ENCODE measurements around the gene SEPTIN5. TPM values are rescaled to one million over a fixed set of nuclear protein-coding genes. Genes with fewer than 3 reads are reported as not detected.

SEPTIN5 gene
- total RNA-seq, 3 donors from 2014 or later (not counting 1 experiment from before 2014, with no cell fraction given): 0.52 to 4.5 (median 1.9) TPM

DNA sequence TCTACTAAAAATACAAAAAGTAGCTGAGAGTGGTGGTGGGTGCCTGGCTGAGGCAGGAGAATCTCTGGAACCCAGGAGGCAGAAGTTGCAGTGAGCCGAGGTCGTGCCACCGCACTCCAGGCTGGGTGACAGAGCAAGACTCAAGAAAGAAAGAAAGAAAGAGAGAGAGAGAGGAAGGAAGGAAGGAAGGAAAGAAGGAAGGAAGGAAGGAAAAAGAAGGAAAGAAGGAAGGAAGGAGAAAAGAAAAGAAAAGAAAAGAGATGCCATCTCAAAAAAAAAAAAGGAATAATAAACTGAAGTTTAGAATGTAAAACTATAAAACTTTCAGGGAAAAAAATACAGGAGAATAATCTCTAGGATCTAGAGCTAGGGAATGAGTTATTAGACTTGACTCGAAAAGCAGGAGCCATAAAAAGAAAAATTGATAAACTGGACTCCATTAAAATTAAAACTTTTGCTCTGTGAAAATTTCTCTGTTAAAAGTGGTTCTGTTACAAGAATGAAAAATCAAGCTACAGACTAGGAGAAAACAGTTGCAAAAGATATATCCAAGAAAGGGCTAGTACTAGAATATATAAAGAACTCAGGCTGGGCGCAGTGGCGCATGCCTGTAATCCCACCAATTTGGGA is 13.4 kb upstream of the SEPTIN5 start:
- no peak overlapping the region for H3K4me3 Mint-ChIP-seq
- intact Hi-C loops (cut with micrococcal nuclease): no loop called here
- H3K4me3 ChIP-seq (ENCODE audit: low read length): no peak overlapping the region
- DNase-seq: no peak
- no peaks in the 10 kb centered on the region for H3K9me3 ChIP-seq (ENCODE audit: control insufficient read depth, insufficient read depth, low read length)
- no peaks in the 10 kb centered on the region for H3K27me3 ChIP-seq (ENCODE audit: control insufficient read depth, insufficient read depth, low read length)
- no peaks in the 10 kb centered on the region for H3K4me1 ChIP-seq (ENCODE audit: control insufficient read depth, insufficient read depth, low read length)
- 94% methylated on average over 6 of the region's 6 CpGs for WGBS (ENCODE audit: insufficient coverage)
- ATAC-seq: no peak
- H3K9me3 Mint-ChIP-seq: no peaks in the 10 kb centered on the region
- H3K27me3 Mint-ChIP-seq (ENCODE audit: low read depth in 2 of 2): peaks cover 5 to 7% of the 10 kb centered on the region in 2 donors
- no peak overlapping the region for H3K27ac Mint-ChIP-seq
- no peak for TF ChIP-seq CTCF (IDR thresholded peaks at IDR 0.05)
- H3K36me3 ChIP-seq (ENCODE audit: control insufficient read depth, insufficient read depth, low read length): no peaks in the 10 kb centered on the region
- no peak overlapping the region for H3K27ac ChIP-seq (ENCODE audit: low read length)
- no peaks in the 10 kb centered on the region for H3K36me3 Mint-ChIP-seq
- H3K4me1 Mint-ChIP-seq: no peaks in the 10 kb centered on the region

DNA sequence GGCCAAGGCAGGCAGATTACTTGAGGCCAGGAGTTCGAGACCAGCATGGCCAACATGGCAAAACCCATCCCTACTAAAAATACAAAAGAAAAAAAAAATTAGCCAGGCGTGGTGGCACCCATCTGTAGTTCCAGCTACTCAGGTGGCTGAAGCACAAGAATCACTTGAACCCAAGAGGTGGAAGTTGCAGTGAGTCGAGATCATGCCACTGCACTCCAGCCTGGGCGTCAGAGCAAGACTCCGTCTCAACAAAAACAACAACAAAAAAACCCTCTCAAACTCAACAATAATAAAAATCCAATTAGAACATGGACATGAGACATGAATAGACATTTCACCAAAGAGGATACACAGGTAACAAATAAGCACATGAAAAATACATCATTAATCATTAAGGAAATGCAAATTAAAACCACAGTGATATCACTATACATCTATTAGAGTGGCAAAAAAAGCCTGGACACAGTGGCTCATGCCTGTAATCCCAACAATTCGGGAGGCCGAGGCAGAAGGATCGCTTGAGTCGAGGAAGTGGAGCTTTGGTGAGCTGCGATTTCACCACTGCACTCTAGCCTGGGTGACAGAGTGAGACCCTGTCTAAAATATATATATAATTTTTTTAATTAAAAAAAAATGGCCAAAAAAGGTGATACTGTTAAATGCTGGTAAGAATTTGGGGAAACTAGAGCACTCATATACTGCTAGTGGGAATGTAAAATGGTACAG is 12.7 kb upstream of the SEPTIN5 start:
- intact Hi-C loops (cut with micrococcal nuclease): no loop called here
- H3K4me1 ChIP-seq (ENCODE audit: control insufficient read depth, insufficient read depth, low read length): no peaks in the 10 kb centered on the region
- no peak overlapping the region for H3K4me3 Mint-ChIP-seq
- DNase-seq (no peak), ATAC-seq (no peak)
- H3K27ac Mint-ChIP-seq: no peak overlapping the region
- H3K27me3 Mint-ChIP-seq (ENCODE audit: low read depth in 2 of 2): peaks cover 5 to 7% of the 10 kb centered on the region in 2 donors
- 92% methylated on average over 8 of the region's 10 CpGs for WGBS (ENCODE audit: insufficient coverage)
- H3K9me3 Mint-ChIP-seq: no peaks in the 10 kb centered on the region
- H3K36me3 Mint-ChIP-seq: no peaks in the 10 kb centered on the region
- H3K27ac ChIP-seq (ENCODE audit: low read length): no peak overlapping the region
- no peaks in the 10 kb centered on the region for H3K9me3 ChIP-seq (ENCODE audit: control insufficient read depth, insufficient read depth, low read length)
- H3K27me3 ChIP-seq (ENCODE audit: control insufficient read depth, insufficient read depth, low read length): no peaks in the 10 kb centered on the region
- H3K4me3 ChIP-seq (ENCODE audit: low read length): no peak overlapping the region
- TF ChIP-seq CTCF (IDR thresholded peaks at IDR 0.05): no peak
- no peaks in the 10 kb centered on the region for H3K4me1 Mint-ChIP-seq
- H3K36me3 ChIP-seq (ENCODE audit: control insufficient read depth, insufficient read depth, low read length): no peaks in the 10 kb centered on the region

- no peak overlapping the region for H3K4me3 Mint-ChIP-seq
- ATAC-seq (no peak), DNase-seq (no peak)
- Histone ChIP-seq H3K9me3 (ENCODE audit: control insufficient read depth, insufficient read depth, low read length) (no peaks in the 10 kb centered on the region), H3K36me3 (ENCODE audit: control insufficient read depth, insufficient read depth, low read length) (no peaks in the 10 kb centered on the region), H3K4me1 (ENCODE audit: control insufficient read depth, insufficient read depth, low read length) (no peaks in the 10 kb centered on the region), H3K27me3 (ENCODE audit: control insufficient read depth, insufficient read depth, low read length) (no peaks in the 10 kb centered on the region), H3K27ac (ENCODE audit: low read length) (no peak overlapping the region), H3K4me3 (ENCODE audit: low read length) (no peak overlapping the region)
- no peak for TF ChIP-seq CTCF (IDR thresholded peaks at IDR 0.05)
- peaks cover 5 to 7% of the 10 kb centered on the region in 2 donors for H3K27me3 Mint-ChIP-seq (ENCODE audit: low read depth in 2 of 2)
- no peaks in the 10 kb centered on the region for H3K36me3 Mint-ChIP-seq
- H3K27ac Mint-ChIP-seq: no peak overlapping the region
- no peaks in the 10 kb centered on the region for H3K9me3 Mint-ChIP-seq
- 72% methylated on average over 9 of the region's 9 CpGs for WGBS (ENCODE audit: insufficient coverage)
- intact Hi-C loops (cut with micrococcal nuclease): no loop called here
- no peaks in the 10 kb centered on the region for H3K4me1 Mint-ChIP-seq
Observed at GRCh38 chr22:19703869-19704268, 10.4 kb upstream of the SEPTIN5 start.

Measured in natural killer cell (primary cell).